Activated naive CD8-positive, alpha-beta T cell treated with anti-CD3 and anti-CD28 coated beads, Interleukin-2, amount 50 U/mL, for 16 hours (primary cell): Measurements from ENCODE around the gene FRMD6.

Experiments used
- DNase-seq: peaks from one replicate; pipeline ENCODE4 v3.0.0-alpha.2; 2020; ENCODE audit warnings: low read depth, low spot score

FRMD6 gene

GRCh38 chr14:51666826-51667225, 15.1 kb downstream of the FRMD6 start:
- no peak for DNase-seq

DNA sequence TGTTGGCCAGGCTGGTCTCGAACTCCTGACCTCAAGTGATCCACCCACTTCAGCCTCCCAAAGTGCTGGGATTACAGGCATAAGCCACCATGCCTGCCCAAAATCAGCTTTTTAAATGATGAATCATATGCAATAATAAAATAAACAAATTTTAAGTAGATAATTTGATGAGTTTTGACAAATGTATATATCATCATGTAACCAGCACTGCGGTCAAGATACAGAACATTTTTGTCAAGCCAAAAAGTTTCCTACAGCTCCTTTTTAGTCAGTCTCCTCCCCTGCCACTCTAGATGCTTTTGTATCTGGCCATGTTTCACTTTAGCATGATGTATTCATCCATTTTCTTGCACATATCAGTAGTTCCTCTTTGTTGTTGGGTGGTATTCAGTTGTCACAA, 17.2 kb downstream of the FRMD6 start:
- DNase-seq: no peak

DNA sequence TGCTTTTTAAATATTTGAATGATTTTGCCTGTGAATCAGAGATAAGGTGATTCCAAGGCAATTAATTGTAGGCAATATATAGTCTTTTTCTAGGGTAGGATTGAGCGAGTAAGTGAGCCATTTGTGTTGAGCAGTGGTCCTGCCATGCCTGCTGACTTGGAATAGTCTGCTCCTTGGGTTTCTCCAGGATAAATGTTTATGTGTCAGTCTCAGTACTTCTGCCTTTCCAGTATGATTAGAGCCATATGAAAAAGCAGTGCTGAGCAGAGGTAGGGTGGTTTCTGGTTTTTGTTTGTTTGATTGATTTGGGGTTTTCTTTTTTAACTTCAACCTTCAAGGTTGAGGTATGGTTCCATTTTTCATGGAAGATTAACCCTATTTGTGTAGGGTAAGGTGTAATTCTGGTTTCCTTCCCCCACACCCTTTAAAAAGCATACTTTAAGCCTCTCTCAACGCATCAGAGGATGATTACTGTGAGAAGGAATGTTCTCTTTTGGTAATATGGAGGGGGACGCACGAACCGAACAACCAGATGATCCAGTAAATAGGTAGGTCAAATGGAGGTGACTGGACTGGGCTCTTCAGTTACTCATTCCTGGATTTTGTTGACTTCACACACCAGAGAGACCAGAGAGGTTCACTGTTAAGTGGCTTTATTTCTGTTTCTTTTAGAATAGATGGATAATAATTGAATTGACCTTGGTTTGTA, 22.7 kb downstream of the FRMD6 start:
- no peak for DNase-seq

DNA sequence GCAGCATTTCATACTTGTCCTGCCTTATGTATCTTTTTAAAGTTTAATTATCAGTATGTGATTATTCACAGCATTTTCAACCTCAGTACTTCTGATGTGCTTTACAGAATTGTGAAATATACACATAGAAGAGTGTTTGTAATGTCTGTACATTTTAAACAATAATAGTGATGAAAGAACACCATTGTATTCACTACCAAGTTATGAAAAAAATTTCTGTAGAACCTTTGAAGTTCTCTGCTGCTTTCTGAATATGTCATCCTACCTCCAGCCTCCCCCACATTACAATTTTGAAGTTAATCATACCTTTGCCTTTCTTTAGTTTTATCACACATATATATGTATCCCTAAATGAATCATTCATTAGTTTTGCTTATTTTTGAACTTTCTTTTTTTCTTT, 24.8 kb downstream of the FRMD6 start:
- DNase-seq: no peak

GRCh38 chr14:51677266-51677665, 25.6 kb downstream of the FRMD6 start:
- DNase-seq: no peak

DNA sequence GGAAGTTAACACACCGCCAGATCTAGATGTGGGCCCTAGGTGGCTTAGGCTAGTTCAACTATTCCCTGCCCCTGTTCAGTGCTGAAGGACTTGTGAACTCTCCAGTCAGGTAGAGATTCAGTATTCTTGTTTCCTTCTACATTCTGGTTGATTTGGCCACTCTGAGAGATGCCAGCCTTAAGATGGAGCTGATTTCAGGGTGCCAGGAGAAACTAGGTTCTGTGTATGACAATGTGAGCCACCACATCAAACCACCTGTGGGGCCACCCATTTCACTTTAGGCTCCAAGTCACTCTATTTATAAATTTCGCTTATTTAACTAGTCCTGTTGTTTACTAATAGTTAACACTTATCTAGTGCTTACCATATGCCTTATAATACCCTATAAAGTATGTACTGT, 26.0 kb downstream of the FRMD6 start:
- no peak for DNase-seq

DNA sequence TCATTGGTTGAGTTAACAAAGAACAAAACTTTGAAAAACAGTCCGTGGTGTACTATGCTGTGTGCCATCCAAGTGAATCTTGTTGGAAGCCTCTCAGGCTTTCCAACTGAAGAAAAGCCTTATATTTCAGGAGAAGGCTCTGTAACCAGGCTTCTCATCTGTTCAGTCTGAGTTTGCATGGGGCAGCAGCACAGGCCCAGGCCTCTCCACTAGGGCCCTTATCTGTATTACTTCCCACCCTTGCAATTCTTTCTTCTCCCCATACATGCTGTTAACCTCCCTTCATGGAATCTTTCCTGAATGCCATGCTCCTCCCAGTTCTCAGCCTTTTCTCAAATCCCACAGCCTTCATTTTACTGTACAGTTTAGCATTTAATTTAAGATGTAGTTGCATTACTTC, 28.3 kb downstream of the FRMD6 start:
- no peak for DNase-seq

- DNase-seq: no peak
Observed at GRCh38 chr14:51681411-51681810, 29.7 kb downstream of the FRMD6 start.

DNA sequence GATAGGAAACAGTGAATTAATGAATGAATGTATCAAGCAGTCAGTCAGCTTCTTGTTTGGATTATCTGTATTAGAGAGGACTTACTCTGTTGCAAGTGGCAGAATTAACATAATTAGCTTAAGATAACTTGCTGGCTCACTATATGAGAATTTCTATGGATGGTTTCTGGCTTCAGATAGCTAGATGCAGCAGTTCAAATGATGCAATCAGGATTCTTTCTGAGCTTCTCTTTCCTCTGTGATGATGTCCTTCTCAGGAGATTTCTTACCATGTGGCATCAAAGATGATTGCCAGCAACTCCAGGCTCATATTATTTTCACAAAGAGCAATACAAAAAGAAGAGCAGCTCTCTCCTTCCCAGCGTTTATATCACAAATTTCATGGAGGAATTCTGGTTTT, 30.7 kb downstream of the FRMD6 start:
- DNase-seq: no peak

- DNase-seq: no peak
Observed at GRCh38 chr14:51684760-51685159, 33.0 kb downstream of the FRMD6 start.

- DNase-seq: no peak
Observed at GRCh38 chr14:51691176-51691575, 39.5 kb downstream of the FRMD6 start.

DNA sequence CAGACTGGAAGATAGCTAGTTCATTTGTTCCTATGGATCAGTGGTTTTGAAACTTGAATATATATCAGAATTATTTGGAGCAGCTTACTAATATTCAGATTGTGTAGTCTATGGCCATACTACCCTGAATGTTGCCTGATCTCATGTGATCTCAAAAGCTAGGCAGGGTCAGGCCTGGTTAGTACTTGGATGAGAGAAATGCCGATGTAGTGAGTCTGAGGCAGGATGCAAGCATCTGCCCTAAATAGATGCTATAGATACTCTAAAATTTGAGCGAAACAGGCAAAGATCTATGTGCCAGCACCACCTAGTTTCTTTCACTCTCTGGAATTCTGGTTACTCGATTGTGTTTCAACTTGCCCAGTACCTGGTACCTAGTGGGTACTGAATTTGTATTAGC, 40.9 kb downstream of the FRMD6 start:
- DNase-seq: no peak

- DNase-seq: no peak
Observed at GRCh38 chr14:51697848-51698247, 46.1 kb downstream of the FRMD6 start.

DNA sequence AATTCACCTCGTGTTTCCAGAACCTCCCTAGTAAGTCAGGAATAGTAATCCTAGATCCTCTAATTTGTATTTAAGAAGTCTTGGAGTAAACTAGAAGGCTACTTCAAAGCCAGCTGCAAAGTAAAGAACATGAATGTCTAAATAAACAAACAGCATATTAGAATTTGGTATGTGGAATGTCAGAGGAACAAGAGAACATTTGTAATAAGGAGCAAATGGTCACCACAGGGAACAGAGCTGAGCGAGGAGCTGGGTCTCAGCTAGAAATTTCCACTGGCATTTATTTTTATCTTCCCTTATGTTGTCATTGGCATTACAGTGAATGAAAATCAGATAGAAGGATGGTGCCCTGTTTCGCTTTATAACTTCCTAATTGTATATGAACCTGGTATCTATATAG, 50.2 kb downstream of the FRMD6 start:
- DNase-seq: no peak

GRCh38 chr14:51703787-51704186, 52.1 kb downstream of the FRMD6 start:
- DNase-seq: no peak

- DNase-seq: no peak
Observed at GRCh38 chr14:51704545-51704944, 52.8 kb downstream of the FRMD6 start.

DNA sequence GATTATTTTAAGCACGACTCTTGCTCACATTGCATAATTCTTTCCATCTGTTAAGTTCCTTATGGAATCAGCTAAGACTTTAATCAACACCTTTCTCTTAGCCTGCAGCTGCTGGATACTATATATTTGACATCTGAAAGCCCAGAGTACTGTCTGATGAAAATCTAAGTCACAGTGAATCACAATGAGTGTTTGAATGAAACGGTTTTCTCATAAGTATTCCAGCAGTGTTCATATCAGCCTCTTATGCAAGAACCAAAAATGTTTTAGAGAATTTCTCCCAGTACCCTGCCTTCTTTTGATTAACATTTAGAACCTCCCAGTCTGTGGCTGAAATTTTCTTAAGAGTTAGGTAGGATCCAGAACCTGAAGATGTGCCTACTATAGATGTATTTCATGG, 55.6 kb downstream of the FRMD6 start:
- DNase-seq: no peak

DNA sequence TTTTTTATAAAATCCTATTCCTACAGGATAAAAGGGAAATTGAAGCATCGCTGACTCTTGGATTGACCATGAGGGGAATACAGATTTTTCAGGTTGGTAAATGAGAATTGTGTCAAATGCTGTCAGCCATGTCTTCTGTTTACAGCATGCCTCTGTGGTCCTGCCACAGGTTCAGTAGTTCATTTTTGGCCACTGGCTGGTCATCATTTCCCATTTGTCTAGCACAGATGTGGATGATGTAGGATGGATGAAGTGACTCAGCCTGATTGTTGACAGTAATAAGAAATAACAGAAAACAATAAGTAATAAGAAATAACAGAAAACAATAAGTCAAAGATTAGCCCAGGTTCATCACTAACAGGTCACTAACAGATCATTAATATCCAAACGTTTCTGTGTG, 59.8 kb downstream of the FRMD6 start:
- DNase-seq: no peak

GRCh38 chr14:51715250-51715649, 63.5 kb downstream of the FRMD6 start:
- no peak for DNase-seq

DNA sequence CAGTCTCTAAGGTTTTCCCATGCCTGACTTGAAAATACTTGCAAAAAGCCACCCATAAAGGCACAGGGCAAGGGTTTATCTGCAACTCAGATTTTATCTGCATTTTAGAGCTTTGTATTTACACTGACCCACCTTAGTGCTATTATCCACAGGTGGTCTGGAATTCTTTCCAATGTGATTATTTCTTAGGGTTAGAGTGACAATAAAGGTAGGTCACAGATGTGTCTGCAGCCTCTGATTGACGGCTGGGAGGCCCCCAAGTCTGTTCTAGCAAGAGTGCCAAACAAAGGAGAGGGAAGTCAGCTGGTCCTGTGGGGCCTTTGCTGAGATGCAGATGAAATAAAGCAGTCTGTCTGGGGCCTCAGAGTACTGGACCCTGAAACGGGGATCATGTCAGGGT, 64.0 kb downstream of the FRMD6 start:
- no peak for DNase-seq

GRCh38 chr14:51716610-51717009, 64.9 kb downstream of the FRMD6 start:
- DNase-seq: no peak

DNA sequence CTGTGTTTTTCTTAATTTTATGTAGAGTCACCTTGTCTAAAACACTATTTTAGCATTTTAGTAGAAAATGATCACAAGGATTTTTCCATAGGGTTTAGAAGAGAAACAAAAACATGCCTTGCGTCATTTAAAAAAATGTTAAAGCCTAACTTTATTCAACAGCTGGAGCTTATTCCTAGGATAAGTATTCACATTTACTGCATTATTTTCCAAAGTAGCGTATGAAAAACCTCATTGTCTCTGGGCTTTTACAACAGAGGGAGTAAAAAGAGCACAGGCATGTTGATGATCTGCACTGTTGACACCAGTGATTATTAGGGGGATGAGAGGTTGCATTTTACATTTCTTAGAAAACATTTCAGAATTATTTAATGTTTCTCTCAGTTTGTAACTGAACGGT, 66.1 kb downstream of the FRMD6 start:
- DNase-seq: no peak

GRCh38 chr14:51719955-51720354, 68.2 kb downstream of the FRMD6 start:
- DNase-seq: no peak

DNA sequence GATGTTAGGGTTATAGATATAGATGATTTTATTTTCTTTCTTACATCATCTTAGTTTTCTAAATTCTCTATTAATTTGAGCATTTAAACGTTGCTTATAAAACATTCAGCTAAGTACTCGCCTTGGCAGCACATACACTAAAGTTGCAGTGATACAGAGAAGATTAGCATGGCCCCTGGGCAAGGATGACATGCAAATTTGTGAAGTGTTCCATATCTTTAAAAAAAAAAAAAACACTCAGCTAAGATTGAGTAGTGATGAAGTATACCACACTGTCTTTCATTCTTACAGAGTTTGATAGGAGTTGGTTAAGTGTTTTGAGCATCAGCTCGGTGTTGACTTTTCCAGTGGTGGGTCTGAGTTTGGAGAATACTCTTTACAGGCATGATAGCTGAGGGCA, 72.3 kb downstream of the FRMD6 start:
- DNase-seq: no peak
